C4-2B (cell line): ENCODE data around the gene TRNT1.

Source experiments
- H3K27ac ChIP-seq: fragments of 450-650 bp; 2 replicates; pipeline ENCODE4 v1.5.1; 2017
- ZFX ChIP-seq: fragments of 450-650 bp; IDR thresholded peaks from 2 replicates; pipeline ENCODE4 v1.6.1; 2017
- TF ChIP-seq, protein P1 (sequence below): fragments of 450-650 bp; conservative IDR thresholded peaks from 2 replicates; pipeline ENCODE4 v1.5.1; 2017; ENCODE audit warnings: mild to moderate bottlenecking

The TRNT1 gene

DNA sequence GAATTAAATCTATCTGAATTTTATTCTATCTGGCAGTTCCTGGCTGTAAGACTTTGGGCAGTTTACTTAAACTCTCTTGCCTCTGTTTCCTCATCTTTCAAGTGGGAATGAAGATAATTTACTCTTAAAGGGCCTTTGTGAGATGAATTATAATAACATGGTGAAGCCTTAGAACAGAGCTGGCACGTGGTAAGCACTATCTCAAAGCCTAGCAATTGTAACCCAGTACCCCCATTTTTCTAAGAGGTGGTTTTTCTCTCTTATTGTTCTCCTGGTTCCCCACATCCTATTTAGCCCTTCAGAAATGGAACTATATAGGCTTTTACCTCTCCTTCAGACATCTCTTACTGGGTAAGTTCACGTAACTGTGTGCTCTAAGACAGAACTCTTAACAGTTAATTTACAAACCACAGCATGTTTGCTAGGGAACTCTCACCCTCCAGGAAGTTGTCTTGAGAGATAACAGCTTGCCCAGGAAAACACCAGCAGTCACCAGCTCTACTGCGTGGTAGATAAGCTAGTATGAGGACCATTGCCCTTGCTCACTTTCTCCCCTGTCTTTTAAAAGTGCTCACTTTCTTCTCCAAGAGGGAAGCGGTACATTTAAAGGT, 65.0 kb downstream of the TRNT1 start:
- TF ChIP-seq ZFX = no peak
- no peak overlapping the region for H3K27ac ChIP-seq

DNA sequence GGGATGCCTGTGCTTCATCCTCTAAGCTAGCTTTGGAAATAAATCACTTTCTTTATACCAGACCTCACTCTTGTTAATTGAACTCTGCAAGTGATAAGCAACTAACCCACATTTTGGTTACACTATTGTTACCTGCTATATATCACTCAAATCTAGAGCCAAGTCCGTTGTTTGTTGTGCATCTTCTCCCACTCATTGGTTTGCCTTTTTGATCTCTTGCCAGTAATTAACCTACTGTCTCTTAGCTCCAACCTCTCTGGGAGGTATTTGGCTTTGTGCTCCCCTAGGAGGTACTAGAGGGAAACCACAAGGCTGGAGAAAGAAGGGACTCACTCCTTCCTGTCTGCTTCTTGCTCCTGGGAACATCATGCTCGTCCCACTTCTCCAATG, 65.5 kb downstream of the TRNT1 start:
- no peak overlapping the region for H3K27ac ChIP-seq
- TF ChIP-seq ZFX = no peak
- TF ChIP-seq, protein P1, sequence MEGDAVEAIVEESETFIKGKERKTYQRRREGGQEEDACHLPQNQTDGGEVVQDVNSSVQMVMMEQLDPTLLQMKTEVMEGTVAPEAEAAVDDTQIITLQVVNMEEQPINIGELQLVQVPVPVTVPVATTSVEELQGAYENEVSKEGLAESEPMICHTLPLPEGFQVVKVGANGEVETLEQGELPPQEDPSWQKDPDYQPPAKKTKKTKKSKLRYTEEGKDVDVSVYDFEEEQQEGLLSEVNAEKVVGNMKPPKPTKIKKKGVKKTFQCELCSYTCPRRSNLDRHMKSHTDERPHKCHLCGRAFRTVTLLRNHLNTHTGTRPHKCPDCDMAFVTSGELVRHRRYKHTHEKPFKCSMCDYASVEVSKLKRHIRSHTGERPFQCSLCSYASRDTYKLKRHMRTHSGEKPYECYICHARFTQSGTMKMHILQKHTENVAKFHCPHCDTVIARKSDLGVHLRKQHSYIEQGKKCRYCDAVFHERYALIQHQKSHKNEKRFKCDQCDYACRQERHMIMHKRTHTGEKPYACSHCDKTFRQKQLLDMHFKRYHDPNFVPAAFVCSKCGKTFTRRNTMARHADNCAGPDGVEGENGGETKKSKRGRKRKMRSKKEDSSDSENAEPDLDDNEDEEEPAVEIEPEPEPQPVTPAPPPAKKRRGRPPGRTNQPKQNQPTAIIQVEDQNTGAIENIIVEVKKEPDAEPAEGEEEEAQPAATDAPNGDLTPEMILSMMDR = no peak

DNA sequence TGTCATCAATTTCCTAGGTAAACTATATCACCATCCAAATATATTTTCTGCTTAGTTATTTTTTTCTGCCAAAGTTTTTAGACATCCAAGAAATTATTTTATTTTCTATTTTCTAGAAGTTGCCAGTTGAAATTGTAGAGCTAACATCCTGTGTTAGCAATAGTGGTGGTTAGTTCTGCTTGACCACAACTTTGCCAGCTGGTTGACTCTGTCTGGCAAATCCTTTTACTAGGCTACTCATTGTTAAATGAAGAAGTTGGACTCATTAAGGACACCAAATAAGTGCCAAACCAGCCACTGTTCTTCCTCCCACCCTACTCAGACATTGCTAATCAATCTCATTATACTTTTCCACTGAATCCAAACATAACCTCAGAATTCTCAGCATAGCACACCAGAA, 68.1 kb downstream of the TRNT1 start:
- no peak for TF ChIP-seq ZFX
- TF ChIP-seq, protein P1 = no peak
- no peak overlapping the region for H3K27ac ChIP-seq

DNA sequence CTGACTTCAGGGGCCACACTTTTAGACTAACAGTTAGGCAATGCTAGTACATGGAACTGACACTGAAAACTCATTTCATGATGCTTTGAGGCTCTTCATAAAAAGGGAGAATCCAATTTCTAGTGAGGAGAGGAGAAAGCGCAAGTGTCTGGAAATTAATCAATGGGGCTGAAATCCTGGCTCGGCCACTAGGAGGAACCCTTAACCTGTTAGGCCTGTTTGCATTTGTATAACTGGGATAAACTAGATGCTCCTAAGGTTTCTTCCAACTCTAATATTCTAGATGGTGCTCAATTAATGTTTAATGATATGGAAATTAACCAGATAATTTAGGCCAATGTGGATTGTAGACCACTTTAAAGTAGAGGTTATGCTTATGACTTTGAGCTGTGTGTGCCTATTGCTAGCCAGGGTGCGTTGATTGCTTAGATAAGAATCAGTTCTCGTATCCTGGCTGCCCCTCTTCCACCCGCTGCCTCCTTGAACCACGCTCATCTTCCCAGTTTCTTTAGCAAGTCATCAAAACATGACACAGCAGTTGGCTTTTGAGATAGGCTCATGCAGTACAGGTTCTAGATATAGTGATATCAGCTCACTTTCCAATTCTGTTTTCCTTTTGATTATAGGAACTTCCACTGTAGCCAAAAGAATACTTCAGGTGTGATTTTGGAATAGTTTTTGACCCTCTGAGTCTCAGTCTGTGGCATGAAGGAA, 69.6 kb downstream of the TRNT1 start:
- H3K27ac ChIP-seq = no peak overlapping the region
- no peak for TF ChIP-seq ZFX
- TF ChIP-seq, protein P1 = peak; percentile 87
